Measurements from ENCODE around the gene TRAF7. TPM values are rescaled to one million over a fixed set of nuclear protein-coding genes. Genes with fewer than 3 reads are reported as not detected.
"Not testable (repeated sequence)": the region's sequence is repeated elsewhere in the genome, so short reads cannot be mapped to it uniquely, and the experiment has no call there.

TRAF7 gene
- 38.8 TPM for total RNA-seq

GRCh38 chr16:2155091-2155950, at the start of gene TRAF7:
TRAF7 (plus strand) TSS chr16:2155782; CDS start chr16:2163921, 8,139 bp downstream.
- peak within 1 kb of the TSS; percentile 69 to 90 for H3K4me3 ChIP-seq
- H3K36me3 ChIP-seq = no peaks in the 10 kb centered on the region
- H3K27me3 ChIP-seq = no peaks in the 10 kb centered on the region
- intact Hi-C loops (cut with DNase I) = loop anchor here (10.0 kb wide), 1 partner anchor 359 kb away; the partner anchor contains the start of gene ATP6V0C
- no peaks in the 10 kb centered on the region for H3K9me3 ChIP-seq
- TF ChIP-seq CTCF (IDR thresholded peaks at IDR 0.05) (no peak), POLR2AphosphoS5 (IDR thresholded peaks at IDR 0.05; ENCODE audit: insufficient read depth in 1 of 2, low read depth in 1 of 2) (peak; percentile 99 to 100), POLR2A (IDR thresholded peaks at IDR 0.05) (peak; percentile 84 to 99)
- DNase-seq (ENCODE audit: extremely low spot score in 2 of 2) = peak; percentile 100
- H3K4me1 ChIP-seq = peaks cover 89% of the 10 kb centered on the region
- peak within 1 kb of the TSS; percentile 78 for H3K27ac ChIP-seq

GRCh38 chr16:2106211-2106610, 49.4 kb upstream of the TRAF7 start:
- DNase-seq (ENCODE audit: extremely low spot score in 2 of 2); H3K9me3 ChIP-seq; H3K4me3 ChIP-seq; H3K4me1 ChIP-seq; H3K27ac ChIP-seq; intact Hi-C loops (cut with DNase I); H3K27me3 ChIP-seq: not testable (repeated sequence)
- peaks cover 0 to 65% of the 10 kb centered on the region in 2 donors for H3K36me3 ChIP-seq

- H3K4me3 ChIP-seq; DNase-seq (ENCODE audit: extremely low spot score in 2 of 2); H3K27me3 ChIP-seq; H3K4me1 ChIP-seq; H3K27ac ChIP-seq; intact Hi-C loops (cut with DNase I); H3K9me3 ChIP-seq: not testable (repeated sequence)
- H3K36me3 ChIP-seq = peaks cover 0 to 60% of the 10 kb centered on the region in 2 donors
Observed at GRCh38 chr16:2107121-2107790, 48.3 kb upstream of the TRAF7 start.

GRCh38 chr16:2107791-2108125, 47.8 kb upstream of the TRAF7 start:
- intact Hi-C loops (cut with DNase I); H3K4me1 ChIP-seq; DNase-seq (ENCODE audit: extremely low spot score in 2 of 2); H3K4me3 ChIP-seq; H3K9me3 ChIP-seq; H3K27me3 ChIP-seq; H3K27ac ChIP-seq: not testable (repeated sequence)
- peaks cover 0 to 55% of the 10 kb centered on the region in 2 donors for H3K36me3 ChIP-seq

- H3K9me3 ChIP-seq; DNase-seq (ENCODE audit: extremely low spot score in 2 of 2); H3K27ac ChIP-seq; H3K4me3 ChIP-seq; intact Hi-C loops (cut with DNase I); H3K27me3 ChIP-seq; H3K4me1 ChIP-seq: not testable (repeated sequence)
- peaks cover 0 to 51% of the 10 kb centered on the region in 2 donors for H3K36me3 ChIP-seq
- TF ChIP-seq POLR2AphosphoS5 (IDR thresholded peaks at IDR 0.05; ENCODE audit: insufficient read depth in 1 of 2, low read depth in 1 of 2) = peak in 1 of 2 donors; percentile 14
Observed at GRCh38 chr16:2108446-2109270, 46.9 kb upstream of the TRAF7 start.

- peaks cover 0 to 55% of the 10 kb centered on the region in 2 donors for H3K36me3 ChIP-seq
- peak in 1 of 2 donors; percentile 5 for TF ChIP-seq POLR2AphosphoS5 (IDR thresholded peaks at IDR 0.05; ENCODE audit: insufficient read depth in 1 of 2, low read depth in 1 of 2)
- H3K4me3 ChIP-seq; DNase-seq (ENCODE audit: extremely low spot score in 2 of 2); intact Hi-C loops (cut with DNase I); H3K27ac ChIP-seq; H3K4me1 ChIP-seq; H3K27me3 ChIP-seq; H3K9me3 ChIP-seq: not testable (repeated sequence)
Observed at GRCh38 chr16:2109271-2109580, 46.4 kb upstream of the TRAF7 start.

GRCh38 chr16:2109872-2110271, 45.7 kb upstream of the TRAF7 start:
- H3K4me3 ChIP-seq; H3K27me3 ChIP-seq; H3K4me1 ChIP-seq; H3K27ac ChIP-seq; H3K9me3 ChIP-seq; intact Hi-C loops (cut with DNase I); DNase-seq (ENCODE audit: extremely low spot score in 2 of 2): not testable (repeated sequence)
- H3K36me3 ChIP-seq = peaks cover 0 to 58% of the 10 kb centered on the region in 2 donors

- DNase-seq (ENCODE audit: extremely low spot score in 2 of 2); H3K4me1 ChIP-seq; H3K4me3 ChIP-seq; intact Hi-C loops (cut with DNase I); H3K27me3 ChIP-seq; H3K9me3 ChIP-seq; H3K27ac ChIP-seq: not testable (repeated sequence)
- peaks cover 0 to 53% of the 10 kb centered on the region in 2 donors for H3K36me3 ChIP-seq
Observed at GRCh38 chr16:2110332-2111008, 45.1 kb upstream of the TRAF7 start.
